GM18858 (cell line): ENCODE results near the gene CTDP1.
"Not testable (repeated sequence)": the region's sequence is repeated elsewhere in the genome, so short reads cannot be mapped to it uniquely, and the experiment has no call there.

Source experiments
- ATAC-seq: cut with Tn5 transposase; IDR thresholded peaks from one replicate; pipeline ENCODE4 v1.9.1; 2021; ENCODE audit not compliant: unreplicated experiment

The CTDP1 gene

GRCh38 chr18:79723036-79723435 lies 43.4 kb downstream of the CTDP1 start:
- ATAC-seq: no peak

GRCh38 chr18:79723628-79724027 lies 44.0 kb downstream of the CTDP1 start:
- ATAC-seq: no peak

- no peak for ATAC-seq
Observed at GRCh38 chr18:79724299-79725080, 44.9 kb downstream of the CTDP1 start.

DNA sequence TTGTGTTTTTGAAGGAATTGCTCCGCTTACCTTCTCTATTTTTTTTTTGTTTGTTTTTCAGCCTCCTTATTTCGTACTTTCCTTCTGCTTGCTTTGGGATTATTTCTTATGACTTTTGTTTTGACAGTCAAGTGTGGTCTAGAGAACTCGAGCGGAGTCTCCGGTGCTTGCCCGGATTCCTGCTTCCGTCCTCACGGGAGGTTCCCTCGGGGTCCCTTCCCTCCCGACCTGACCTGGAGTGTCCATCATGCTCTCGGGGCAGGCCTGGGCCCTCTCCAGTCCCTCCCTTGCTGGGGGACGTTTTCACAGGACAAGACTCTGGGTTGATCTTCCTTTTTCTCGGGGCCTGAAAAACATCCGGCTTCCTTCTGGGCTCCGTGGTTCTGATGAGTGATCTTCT lies 45.9 kb downstream of the CTDP1 start:
- ATAC-seq: no peak

DNA sequence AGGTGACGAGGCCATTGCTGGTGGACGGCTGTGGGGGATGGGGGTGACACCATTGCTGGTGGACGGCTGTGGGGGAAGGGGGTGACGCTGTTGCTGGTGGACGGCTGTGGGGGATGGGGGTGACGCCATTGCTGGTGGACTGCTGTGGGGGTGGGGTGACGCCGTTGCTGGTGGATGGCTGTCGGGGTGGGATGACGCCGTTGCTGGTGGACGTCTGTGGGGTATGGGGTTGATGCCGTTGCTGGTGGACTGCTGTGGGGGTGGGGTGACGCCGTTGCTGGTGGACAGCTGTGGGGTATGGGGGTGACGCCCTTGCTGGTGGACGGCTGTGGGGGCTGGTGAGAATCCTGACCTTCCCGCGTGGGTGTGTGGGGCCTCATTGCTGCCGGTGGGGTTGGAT lies 47.1 kb downstream of the CTDP1 start:
- ATAC-seq: no peak

DNA sequence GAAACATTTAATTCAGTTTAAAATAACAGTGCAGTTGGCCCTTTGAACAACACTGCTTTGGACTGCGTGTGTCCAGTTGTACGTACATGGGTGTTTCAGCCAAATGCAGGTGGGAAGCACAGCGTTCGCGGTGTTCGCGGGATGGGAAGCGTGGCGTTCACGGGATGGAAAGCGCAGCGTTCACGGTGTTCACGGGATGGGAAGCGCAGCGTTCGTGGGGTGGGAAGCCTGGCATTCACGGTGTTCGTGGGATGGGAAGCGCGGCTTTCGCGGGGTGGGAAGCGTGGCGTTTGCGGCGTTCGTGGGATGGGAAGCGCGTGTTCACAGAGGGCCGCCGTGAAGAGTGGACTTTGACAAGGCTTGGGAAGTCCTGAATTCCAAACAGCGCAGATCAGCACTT lies 47.6 kb downstream of the CTDP1 start:
- no peak for ATAC-seq

DNA sequence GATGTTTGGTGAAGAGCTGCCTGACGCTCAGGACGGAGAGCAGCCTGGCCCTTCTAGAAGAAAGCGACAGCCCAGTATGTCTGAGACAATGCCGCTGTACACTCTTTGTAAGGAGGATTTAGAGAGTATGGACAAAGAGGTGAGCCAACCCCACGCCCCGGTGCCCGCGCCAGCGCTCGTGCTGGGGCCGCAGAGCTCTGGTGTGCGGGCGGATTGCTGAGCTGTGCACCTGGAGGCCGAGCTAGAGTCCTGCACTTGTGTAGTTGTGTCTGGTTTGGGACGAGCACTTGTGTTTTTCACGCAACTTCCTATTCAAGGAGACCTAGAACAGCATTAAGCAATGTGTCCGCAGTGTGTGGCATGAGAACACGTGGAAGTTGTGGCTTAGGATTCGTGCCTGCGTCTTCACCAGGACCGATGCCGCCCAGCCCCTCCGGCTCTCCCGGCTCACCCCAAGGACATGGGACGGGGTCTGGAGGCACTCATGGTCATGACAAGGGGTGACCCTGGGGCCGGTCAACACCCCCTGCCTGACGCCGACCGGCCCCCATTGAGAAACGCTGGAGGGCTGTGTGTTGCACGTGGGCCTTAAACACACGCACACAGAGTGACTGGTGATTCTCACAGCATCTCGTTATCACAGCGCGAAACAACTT lies 49.5 kb downstream of the CTDP1 start:
- ATAC-seq: no peak

GRCh38 chr18:79729611-79730010 lies 50.0 kb downstream of the CTDP1 start:
- ATAC-seq: no peak

DNA sequence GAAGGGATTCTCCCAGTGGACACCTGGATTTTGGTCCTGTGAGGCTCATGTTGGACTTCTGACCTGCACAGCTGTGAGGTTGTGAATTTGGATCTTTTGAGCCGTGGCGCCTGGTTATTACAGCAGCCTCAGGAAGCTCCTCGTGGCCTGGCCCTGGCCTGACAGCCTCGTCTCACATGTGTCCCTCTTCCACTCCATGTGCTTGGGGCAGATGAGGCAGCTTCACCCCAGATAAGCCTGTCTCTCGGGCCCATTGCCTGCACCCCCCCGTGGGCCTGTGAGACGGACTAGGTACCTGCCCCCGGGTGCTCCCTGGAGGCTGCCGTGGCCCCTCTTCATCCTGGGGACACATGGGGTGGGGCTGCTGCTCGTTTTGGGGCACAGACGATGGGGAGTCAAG lies 51.2 kb downstream of the CTDP1 start:
- no peak for ATAC-seq

- ATAC-seq: not testable (repeated sequence)
Observed at GRCh38 chr18:79731881-79732720, 52.5 kb downstream of the CTDP1 start.

GRCh38 chr18:79732721-79733025 lies 53.1 kb downstream of the CTDP1 start:
- no peak for ATAC-seq

DNA sequence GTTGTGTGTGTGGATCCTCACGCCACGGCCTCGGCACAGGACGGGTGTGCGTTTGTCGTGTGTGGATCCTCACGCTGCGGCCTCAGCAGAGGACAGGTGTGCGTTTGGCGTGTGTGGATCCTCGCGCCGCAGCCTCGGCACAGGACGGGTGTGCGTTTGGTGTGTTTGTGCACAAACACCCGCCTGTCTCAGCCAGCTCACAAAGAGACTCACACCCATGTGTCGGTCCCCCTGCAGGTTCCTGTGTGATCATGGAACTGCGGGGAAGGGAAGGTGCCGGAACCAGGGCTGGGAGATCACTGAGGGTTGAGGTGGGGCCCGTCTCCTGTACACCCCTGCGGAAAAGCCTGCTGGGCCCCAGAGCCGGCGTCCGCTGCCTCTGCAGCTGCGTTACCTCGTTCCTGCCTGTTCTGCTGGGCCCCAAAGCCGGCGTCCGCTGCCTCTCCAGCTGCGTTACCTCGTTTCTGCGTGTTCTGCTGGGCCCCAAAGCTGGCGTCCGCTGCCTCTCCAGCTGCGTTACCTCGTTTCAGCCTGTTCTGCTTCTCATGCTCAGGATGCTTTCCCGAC lies 53.6 kb downstream of the CTDP1 start:
- no peak for ATAC-seq

- no peak for ATAC-seq
Observed at GRCh38 chr18:79733986-79734770, 54.6 kb downstream of the CTDP1 start.

GRCh38 chr18:79735071-79735980 lies 55.7 kb downstream of the CTDP1 start:
- no peak for ATAC-seq

DNA sequence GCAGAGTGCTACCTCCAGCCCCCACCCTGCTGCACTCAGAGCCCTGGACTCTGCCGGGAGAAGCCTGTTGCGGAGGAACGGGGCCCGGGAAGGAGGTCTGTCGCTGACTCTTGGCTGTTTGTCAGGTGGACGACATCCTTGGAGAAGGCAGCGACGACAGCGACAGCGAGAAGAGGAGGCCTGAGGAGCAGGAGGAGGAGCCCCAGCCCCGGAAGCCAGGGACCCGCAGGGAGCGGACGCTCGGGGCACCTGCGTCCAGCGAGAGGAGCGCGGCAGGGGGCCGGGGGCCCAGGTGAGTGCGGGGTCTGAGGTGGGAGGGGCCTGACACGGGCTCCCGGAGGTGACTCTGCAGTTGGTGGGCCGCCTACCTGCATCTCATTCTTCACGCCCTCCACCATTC lies 56.6 kb downstream of the CTDP1 start:
- ATAC-seq: no peak

GRCh38 chr18:79736846-79737245 lies 57.2 kb downstream of the CTDP1 start:
- ATAC-seq: no peak

DNA sequence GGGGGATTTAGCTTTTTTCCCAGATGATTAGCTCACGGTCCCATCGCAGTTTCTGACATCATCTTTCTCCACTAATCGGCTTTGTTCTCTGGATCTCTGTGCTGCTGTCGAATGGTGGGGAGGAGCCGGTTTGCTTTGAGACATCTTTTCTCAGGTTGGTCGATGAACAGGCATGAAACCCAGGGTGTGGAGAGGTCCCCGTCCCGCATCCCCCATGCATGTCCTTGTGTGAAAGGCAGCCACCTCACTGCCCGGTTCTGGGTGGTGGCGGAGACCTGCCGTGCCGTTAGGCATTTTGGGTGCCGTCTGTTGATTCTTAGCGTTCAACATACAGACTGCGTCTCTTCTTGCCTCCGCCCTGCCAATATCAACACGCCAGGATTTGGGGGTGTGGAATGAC lies 57.8 kb downstream of the CTDP1 start:
- ATAC-seq: no peak

DNA sequence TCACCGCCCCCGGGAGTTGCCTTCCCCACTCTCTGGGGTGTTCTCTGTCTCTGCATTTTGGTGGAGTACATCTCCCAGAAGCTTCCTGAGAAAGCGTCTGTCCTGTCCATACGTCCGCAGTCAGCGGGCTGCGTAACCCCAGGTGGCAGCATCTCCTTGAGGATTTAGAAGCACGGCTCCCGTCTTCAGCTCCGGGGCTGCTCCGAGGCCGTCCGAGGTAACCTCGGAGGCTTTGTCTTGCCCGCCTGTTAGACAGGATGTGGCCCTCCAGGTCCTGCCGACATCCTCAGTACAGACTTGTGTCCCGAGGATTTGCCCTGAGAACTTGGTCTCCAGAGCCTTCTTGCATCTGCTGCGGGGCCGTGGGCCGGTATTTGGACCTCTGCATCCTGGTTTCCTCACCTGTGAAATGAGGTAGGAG lies 58.4 kb downstream of the CTDP1 start:
- no peak for ATAC-seq

- no peak for ATAC-seq
Observed at GRCh38 chr18:79738581-79739439, 59.2 kb downstream of the CTDP1 start.
